Right cardiac atrium (tissue), 5 donors: ENCODE measurements around the gene ZBTB49. TPM values are rescaled to one million over a fixed set of nuclear protein-coding genes. Genes with fewer than 3 reads are reported as not detected.
"Not testable (repeated sequence)": the region's sequence is repeated elsewhere in the genome, so short reads cannot be mapped to it uniquely, and the experiment has no call there.

ENCODE experiments used
- ATAC-seq, 2 donors: fragments of 200-7000 bp; cut with Tn5 transposase; one replicate each; pipeline versions ENCODE4 v1.8.0 to v1.9.1; 2020; ENCODE audit warnings: moderate library complexity in 2 of 2, mild to moderate bottlenecking in 1 of 2
- DNase-seq, 3 donors: peaks; one replicate each; pipeline ENCODE4 v3.0.0-alpha.2; 2020
- H3K27ac ChIP-seq: one replicate; pipeline ENCODE4 v1.5.1; 2013; ENCODE audit warnings: mild to moderate bottlenecking, low read length, control low read depth, moderate library complexity
- H3K27me3 ChIP-seq: one replicate; pipeline ENCODE4 v1.6.1; 2013; ENCODE audit not compliant: control insufficient read depth, insufficient read depth
- H3K4me1 ChIP-seq: one replicate; pipeline ENCODE4 v1.6.1; 2013; ENCODE audit warnings: low read length; ENCODE audit not compliant: control insufficient read depth, insufficient read depth
- H3K4me3 ChIP-seq: one replicate; pipeline ENCODE4 v1.5.1; 2013; ENCODE audit warnings: low read length, control low read depth
- H3K9me3 ChIP-seq: one replicate; pipeline ENCODE4 v1.6.1; 2013; ENCODE audit warnings: low read length; ENCODE audit not compliant: control insufficient read depth
- WGBS: extraction: QIAGEN DNeasy Blood & Tissue Kit; methylation state at CpG from one replicate; pipeline ENCODE4 v1.1.7; 2013; 5-methylcytosine and 5-hydroxymethylcytosine counted together
- intact Hi-C, 4 donors: fragments of 100-400 bp; cut with DNase I; formaldehyde crosslinking; loops; one replicate each; pipeline versions ENCODE4 v1.11.0 to v1.14.0; 2022 to 2023
- polyA plus RNA-seq: library from polyadenylated mRNA; stranded (reverse); fragments of 200-250 nt; gene quantifications from one replicate; pipeline ENCODE4 v1.2.3, GENCODE V29; 2013
- total RNA-seq, 4 donors: library from RNA; stranded (reverse); fragmentation: NEBNext Ultra II Directional; extraction: Animal tissue kit (Norgen Biotek cat#: 25700); gene quantifications; one replicate each; pipeline ENCODE4 v1.2.1, GENCODE V29; 2021
- donor health status: healthy with polysubstance abuse.
- donor health status: DM: no; HTN: yes; CAD: no.
- donor health status: DM: no; HTN: no; CAD: no.
- donor health status: DM: no; HTN: yes; CAD: no; lungs with severe emphysema.
- donor health status: DM: yes; HTN: yes; CAD: no.

The ZBTB49 gene
- total and polyA plus RNA-seq, 5 donors: 2.2 to 6.0 (median 4.6) TPM

DNA sequence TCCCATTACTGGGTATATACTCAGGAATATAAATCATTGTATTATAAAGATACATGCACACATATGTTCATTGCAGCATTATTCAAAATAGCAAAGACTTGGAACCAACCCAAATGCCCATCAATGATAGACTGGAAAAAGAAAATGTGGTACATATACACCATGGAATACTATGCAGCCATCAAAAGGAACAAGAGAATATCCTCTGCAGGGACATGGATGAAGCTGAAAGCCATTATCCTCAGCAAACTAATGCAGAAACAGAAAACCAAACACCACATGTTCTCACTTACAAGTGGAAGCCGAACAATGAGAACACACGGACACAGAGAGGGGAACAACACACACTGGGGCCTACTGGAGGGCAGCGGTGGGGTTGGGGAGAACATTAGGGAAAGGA is 32.3 kb upstream of the ZBTB49 start:
- intact Hi-C loops: loop anchor here in 1 of 4 donors (5.0 kb wide), 1 partner anchor 80 kb away; no protein-coding TSS in a partner anchor
- 77% methylated on average over 3 of the region's 3 CpGs for WGBS

DNA sequence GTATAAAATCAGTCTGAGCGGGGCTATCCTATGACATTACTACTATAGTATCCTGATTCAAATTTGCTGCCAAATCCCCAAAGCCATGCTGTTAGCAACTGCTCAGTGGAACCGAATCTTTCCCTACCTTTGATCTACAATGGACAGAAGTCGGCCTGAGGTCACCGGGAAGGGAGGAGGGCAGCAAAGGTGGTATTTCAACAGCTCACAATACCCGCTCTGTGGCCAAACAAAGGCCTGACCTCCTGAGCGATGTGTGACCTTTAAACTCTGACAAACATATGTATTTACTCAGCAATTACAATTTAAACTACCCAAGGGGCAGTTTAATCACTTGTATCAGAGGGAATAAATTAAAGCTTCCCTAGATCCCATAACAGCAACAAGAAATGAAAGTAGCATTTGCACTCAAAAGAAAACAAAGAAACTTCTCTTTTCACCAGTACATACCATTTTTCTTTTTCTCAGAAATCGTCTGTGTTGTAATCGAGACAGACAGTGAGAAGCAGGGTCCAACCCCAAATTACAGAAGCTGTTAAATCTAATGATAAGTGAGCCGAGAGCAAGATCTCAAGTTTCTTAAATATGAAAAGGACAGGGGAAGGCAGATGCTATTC is 30.5 kb upstream of the ZBTB49 start:
- DNase-seq (no peak), ATAC-seq (peak in 1 of 2 donors; percentile 29)
- H3K9me3 ChIP-seq: no peaks in the 10 kb centered on the region
- intact Hi-C loops: loop anchor here in 1 of 4 donors (5.0 kb wide), 1 partner anchor 78 kb away; no protein-coding TSS in a partner anchor
- H3K27ac ChIP-seq: no peak overlapping the region
- H3K4me3 ChIP-seq: no peak overlapping the region
- no peaks in the 10 kb centered on the region for H3K4me1 ChIP-seq
- WGBS: 40% methylated on average over 9 of the region's 9 CpGs
- no peaks in the 10 kb centered on the region for H3K27me3 ChIP-seq

More for the DNA sequence above, 32.3 kb upstream of the ZBTB49 start:
- not testable (repeated sequence) for DNase-seq, H3K4me3 ChIP-seq, H3K27ac ChIP-seq, H3K4me1 ChIP-seq, H3K27me3 ChIP-seq, H3K9me3 ChIP-seq, ATAC-seq

DNA sequence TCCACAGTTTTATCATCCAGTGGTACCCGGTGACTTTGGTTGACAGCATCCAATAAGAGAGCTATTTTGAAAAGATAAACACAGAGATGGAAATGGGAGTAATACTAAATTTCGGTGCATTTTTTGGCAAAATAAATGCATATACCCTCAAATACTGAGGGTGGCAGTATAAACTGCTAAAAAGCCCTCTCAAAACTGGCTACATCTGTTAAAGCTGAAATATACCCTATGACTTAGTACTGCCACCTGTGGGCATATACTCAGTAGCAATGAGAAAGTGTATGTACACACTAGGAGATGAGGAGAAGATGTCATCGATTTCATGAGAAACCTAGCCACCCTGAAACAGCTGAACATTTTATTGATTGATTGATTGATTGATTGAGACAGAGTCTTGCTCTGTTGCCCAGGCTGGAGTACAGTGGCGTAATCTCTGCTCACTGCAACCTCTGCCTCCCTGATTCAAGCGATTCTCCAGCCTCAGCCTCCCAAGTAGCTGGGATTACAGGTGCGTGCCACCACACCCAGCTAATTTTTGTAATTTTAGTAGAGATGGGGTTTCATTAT is 29.8 kb upstream of the ZBTB49 start:
- ATAC-seq (peak; percentile 51 to 62), DNase-seq (no peak)
- no peak overlapping the region for H3K27ac ChIP-seq
- H3K9me3 ChIP-seq: no peaks in the 10 kb centered on the region
- H3K27me3 ChIP-seq: no peaks in the 10 kb centered on the region
- 67% methylated on average over 6 of the region's 6 CpGs for WGBS
- no peaks in the 10 kb centered on the region for H3K4me1 ChIP-seq
- H3K4me3 ChIP-seq: no peak overlapping the region
- intact Hi-C loops: no loop called here

GRCh38 chr4:4267981-4268380 is 22.1 kb upstream of the ZBTB49 start:
- no peak for DNase-seq
- intact Hi-C loops: no loop called here
- no peak overlapping the region for H3K4me3 ChIP-seq
- 83% methylated on average over 5 of the region's 5 CpGs for WGBS
- no peaks in the 10 kb centered on the region for H3K9me3 ChIP-seq
- H3K4me1 ChIP-seq: no peaks in the 10 kb centered on the region
- H3K27me3 ChIP-seq: no peaks in the 10 kb centered on the region
- no peak overlapping the region for H3K27ac ChIP-seq
- ATAC-seq: no peak

DNA sequence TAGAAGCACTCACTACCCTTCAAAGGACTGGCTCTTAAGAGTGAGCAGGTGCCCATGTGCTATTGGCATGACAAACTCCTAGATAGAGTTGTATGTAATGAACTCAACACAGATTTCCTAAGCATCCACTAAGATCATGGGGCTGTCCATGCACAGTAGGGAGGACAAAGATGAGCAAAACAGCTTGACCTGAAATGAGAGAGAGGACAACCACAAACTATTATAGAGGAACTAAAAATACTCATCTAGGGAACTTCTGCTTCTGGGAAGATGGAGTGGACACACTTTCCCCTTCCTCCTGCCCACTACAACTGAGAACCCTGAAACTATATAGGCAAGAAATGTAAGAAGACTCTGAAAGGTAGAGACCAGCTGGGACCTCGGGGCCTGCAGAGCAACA is 21.3 kb upstream of the ZBTB49 start:
- H3K9me3 ChIP-seq: no peaks in the 10 kb centered on the region
- intact Hi-C loops: no loop called here
- no peak overlapping the region for H3K4me3 ChIP-seq
- H3K27me3 ChIP-seq: no peaks in the 10 kb centered on the region
- WGBS: 95% methylated on average over 1 of the region's 1 CpG
- no peak overlapping the region for H3K27ac ChIP-seq
- no peak for ATAC-seq
- no peaks in the 10 kb centered on the region for H3K4me1 ChIP-seq
- DNase-seq: no peak

GRCh38 chr4:4269331-4269731 is 20.7 kb upstream of the ZBTB49 start:
- Histone ChIP-seq H3K4me1 (no peaks in the 10 kb centered on the region), H3K27ac (peak overlapping the region; percentile 38)

GRCh38 chr4:4269856-4270255 is 20.2 kb upstream of the ZBTB49 start:
- intact Hi-C loops: no loop called here
- H3K4me1 ChIP-seq: no peaks in the 10 kb centered on the region
- no peak overlapping the region for H3K27ac ChIP-seq
- no peak for DNase-seq
- ATAC-seq: peak; percentile 65 to 88
- no peak overlapping the region for H3K4me3 ChIP-seq
- no peaks in the 10 kb centered on the region for H3K9me3 ChIP-seq
- no peaks in the 10 kb centered on the region for H3K27me3 ChIP-seq
- 83% methylated on average over 4 of the region's 4 CpGs for WGBS

More at GRCh38 chr4:4269331-4269731, 20.7 kb upstream of the ZBTB49 start:
- WGBS: 93% methylated on average over 11 of the region's 11 CpGs
- peak; percentile 17 to 32 for ATAC-seq
- Histone ChIP-seq H3K9me3 (no peaks in the 10 kb centered on the region), H3K27me3 (no peaks in the 10 kb centered on the region), H3K4me3 (no peak overlapping the region)
- DNase-seq: peak in 1 of 3 donors; percentile 36
- intact Hi-C loops: no loop called here

DNA sequence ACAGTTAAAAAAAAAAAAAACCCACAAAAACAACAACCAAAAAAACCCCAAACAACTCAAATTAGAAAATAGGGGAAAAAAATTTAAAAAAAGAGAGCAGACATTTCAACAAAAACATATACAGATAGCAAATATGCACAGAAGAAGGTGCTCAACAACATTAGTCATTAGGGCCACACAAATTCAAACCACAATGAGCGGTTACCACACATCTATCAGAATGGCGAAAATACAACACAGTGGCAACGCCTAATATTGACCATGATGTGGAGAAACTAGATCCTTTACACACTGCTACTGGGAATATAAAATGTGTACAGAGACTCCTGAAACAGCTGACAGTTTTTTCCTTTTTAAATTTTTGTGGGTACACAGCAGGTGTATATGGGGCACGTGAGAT is 19.5 kb upstream of the ZBTB49 start:
- Histone ChIP-seq H3K27ac (no peak overlapping the region), H3K4me1 (no peaks in the 10 kb centered on the region), H3K4me3 (no peak overlapping the region), H3K27me3 (no peaks in the 10 kb centered on the region), H3K9me3 (no peaks in the 10 kb centered on the region)
- ATAC-seq (no peak), DNase-seq (no peak)
- 77% methylated on average over 4 of the region's 4 CpGs for WGBS
- intact Hi-C loops: no loop called here

DNA sequence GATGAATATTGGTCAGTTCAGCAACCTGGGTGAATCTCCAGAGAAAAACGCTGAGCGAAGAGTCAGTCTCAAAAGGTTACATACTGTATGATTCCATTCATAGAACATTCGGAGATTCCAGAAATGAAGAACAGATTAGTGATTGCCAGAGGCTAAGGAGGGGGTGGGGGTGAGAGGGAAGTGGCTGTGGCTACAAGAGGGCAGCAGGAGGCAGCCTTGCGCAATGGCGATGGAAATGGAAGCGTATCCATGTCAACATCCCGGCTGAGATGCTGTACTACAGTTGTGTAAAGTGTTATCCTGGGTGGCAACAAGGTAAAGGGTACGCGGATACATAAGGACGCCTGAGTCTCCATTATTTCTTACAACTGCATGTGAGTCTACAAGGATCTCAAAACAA is 18.1 kb upstream of the ZBTB49 start:
- Histone ChIP-seq H3K9me3 (no peaks in the 10 kb centered on the region), H3K27ac (no peak overlapping the region), H3K27me3 (no peaks in the 10 kb centered on the region), H3K4me3 (no peak overlapping the region), H3K4me1 (no peaks in the 10 kb centered on the region)
- intact Hi-C loops: no loop called here
- 77% methylated on average over 10 of the region's 10 CpGs for WGBS
- ATAC-seq (peak in 1 of 2 donors; percentile 41), DNase-seq (peak in 2 of 3 donors; percentile 30 to 52)

DNA sequence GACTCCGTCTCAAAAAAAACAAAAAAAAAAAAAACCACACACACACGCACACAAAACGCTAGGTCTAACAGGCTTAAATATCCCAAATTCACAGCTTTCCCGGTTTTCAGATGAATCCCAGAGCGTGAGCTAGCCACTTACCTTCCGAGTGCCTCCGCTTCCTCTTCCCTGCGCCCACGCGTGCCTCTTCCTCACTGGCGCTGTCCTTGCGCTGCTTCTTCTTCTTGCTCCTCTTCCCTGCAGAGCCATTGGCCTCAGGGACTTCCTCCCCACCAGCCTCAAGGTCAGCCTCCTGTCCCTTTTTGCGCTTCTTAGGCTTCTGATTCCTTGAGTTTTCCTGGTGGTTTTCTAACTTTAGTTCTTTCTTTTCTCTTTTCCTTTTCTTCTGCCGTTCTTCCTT is 15.8 kb upstream of the ZBTB49 start:
- intact Hi-C loops: no loop called here
- 94% methylated on average over 14 of the region's 14 CpGs for WGBS
- DNase-seq: no peak
- no peak overlapping the region for H3K27ac ChIP-seq
- H3K9me3 ChIP-seq: no peaks in the 10 kb centered on the region
- H3K4me1 ChIP-seq: no peaks in the 10 kb centered on the region
- no peak overlapping the region for H3K4me3 ChIP-seq
- H3K27me3 ChIP-seq: no peaks in the 10 kb centered on the region
- no peak for ATAC-seq

- intact Hi-C loops: no loop called here
- ATAC-seq: no peak
- no peak for DNase-seq
- Histone ChIP-seq H3K4me1 (no peaks in the 10 kb centered on the region), H3K27me3 (no peaks in the 10 kb centered on the region), H3K4me3 (no peak overlapping the region), H3K27ac (no peak overlapping the region), H3K9me3 (no peaks in the 10 kb centered on the region)
- 72% methylated on average over 6 of the region's 6 CpGs for WGBS
These were observed 12.5 kb upstream of the ZBTB49 start for GRCh38 chr4:4277531-4277930.
